HEK293T (cell line): Measurements from ENCODE around the gene COQ8A.

Source experiments
- CTCF ChIA-PET: fragments of 350-600 bp; formaldehyde crosslinking; extraction: SDS; loops from one replicate; lab custom pipeline; 2021; ENCODE audit warnings: antibody characterized with exemption, inconsistent platforms; lab: Yijun Ruan, JAX
- POLR2A ChIA-PET: fragments of 350-600 bp; formaldehyde crosslinking; extraction: SDS; loops from one replicate; lab custom pipeline; 2020; ENCODE audit warnings: antibody characterized with exemption, inconsistent platforms; lab: Yijun Ruan, JAX
- DNase-seq: peaks from one replicate; pipeline ENCODE4 v3.0.0; 2012; ENCODE audit warnings: mixed read lengths; ENCODE audit errors: extremely low spot score
- ARNT ChIP-seq: fragments of 450-650 bp; IDR thresholded peaks from 2 replicates; pipeline ENCODE4 v1.6.1; 2017; ENCODE audit warnings: mild to moderate bottlenecking
- BHLHE40 ChIP-seq: fragments of 450-650 bp; IDR thresholded peaks from 2 replicates; pipeline ENCODE4 v1.6.1; 2016; ENCODE audit warnings: mild to moderate bottlenecking, moderate library complexity, borderline replicate concordance
- CTBP1 ChIP-seq: fragments of 450-650 bp; IDR thresholded peaks from 2 replicates; pipeline ENCODE4 v1.6.1; 2016; ENCODE audit warnings: borderline replicate concordance
- ELF4 ChIP-seq: fragments of 450-650 bp; IDR thresholded peaks from 2 replicates; pipeline ENCODE4 v1.6.1; 2017; ENCODE audit warnings: antibody characterized with exemption
- FOXA1 ChIP-seq: fragments of 450-650 bp; IDR thresholded peaks from 2 replicates; pipeline ENCODE4 v1.6.1; 2016; ENCODE audit warnings: mild to moderate bottlenecking
- FOXK2 ChIP-seq: fragments of 450-650 bp; IDR thresholded peaks from 2 replicates; pipeline ENCODE4 v1.6.1; 2016; ENCODE audit warnings: mild to moderate bottlenecking
- FOXM1 ChIP-seq: fragments of 450-650 bp; IDR thresholded peaks from 2 replicates; pipeline ENCODE4 v1.6.1; 2017; ENCODE audit warnings: mild to moderate bottlenecking, borderline replicate concordance
- HDGF ChIP-seq: fragments of 450-650 bp; IDR thresholded peaks from 2 replicates; pipeline ENCODE4 v1.6.1; 2017; ENCODE audit warnings: antibody characterized with exemption, borderline replicate concordance
- L3MBTL2 ChIP-seq: fragments of 450-650 bp; conservative IDR thresholded peaks from 2 replicates; pipeline ENCODE4 v1.6.1; 2016; ENCODE audit warnings: mild to moderate bottlenecking
- LEF1 ChIP-seq: fragments of 450-650 bp; IDR thresholded peaks from 2 replicates; pipeline ENCODE4 v1.6.1; 2017; ENCODE audit warnings: mild to moderate bottlenecking, borderline replicate concordance
- NFRKB ChIP-seq: fragments of 450-650 bp; IDR thresholded peaks from 2 replicates; pipeline ENCODE4 v1.6.1; 2016; ENCODE audit warnings: mild to moderate bottlenecking, moderate library complexity
- SP1 ChIP-seq: fragments of 450-650 bp; IDR thresholded peaks from 2 replicates; pipeline ENCODE4 v1.6.1; 2017
- SUZ12 ChIP-seq: fragments of 450-650 bp; IDR thresholded peaks from 2 replicates; pipeline ENCODE4 v1.6.1; 2016; ENCODE audit warnings: mild to moderate bottlenecking
- TARDBP ChIP-seq: fragments of 450-650 bp; IDR thresholded peaks from 2 replicates; pipeline ENCODE4 v1.6.1; 2016
- ZNF384 ChIP-seq: fragments of 450-650 bp; IDR thresholded peaks from 2 replicates; pipeline ENCODE4 v1.6.1; 2016
- TF ChIP-seq, protein P1 (sequence below): fragments of 450-650 bp; IDR thresholded peaks from 2 replicates; pipeline ENCODE4 v1.6.1; 2016

Gene COQ8A

DNA sequence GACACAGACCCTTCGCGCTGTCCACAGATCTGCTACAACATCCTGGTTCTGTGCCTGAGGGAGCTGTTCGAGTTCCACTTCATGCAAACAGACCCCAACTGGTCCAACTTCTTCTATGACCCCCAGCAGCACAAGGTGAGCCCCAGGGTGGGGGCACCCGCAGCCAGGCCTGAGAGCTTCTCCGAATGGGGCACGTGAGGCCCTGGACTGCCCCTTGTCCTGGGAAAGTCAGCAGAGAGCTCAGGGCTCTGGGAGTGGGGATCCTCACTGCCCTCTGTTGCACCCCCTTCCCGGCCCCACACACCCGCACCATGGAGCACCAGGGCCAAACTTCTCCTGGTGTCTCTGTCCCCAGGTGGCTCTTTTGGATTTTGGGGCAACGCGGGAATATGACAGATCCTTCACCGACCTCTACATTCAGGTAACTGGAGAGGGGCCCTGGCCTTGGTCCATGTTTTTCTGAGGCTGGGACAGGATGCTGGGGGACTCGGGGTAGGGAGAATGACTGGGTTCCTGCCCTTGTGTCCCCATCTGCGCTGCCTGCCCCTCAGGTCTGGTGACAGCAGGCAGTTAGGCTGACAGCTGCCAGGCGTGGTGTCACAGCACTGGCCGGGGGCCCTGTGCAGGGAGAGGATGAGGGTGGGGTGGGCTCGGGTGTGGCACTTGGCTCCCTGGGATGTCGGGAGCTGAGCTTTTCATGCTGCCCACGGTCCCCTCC, 44.6 kb downstream of the COQ8A start:
- DNase-seq: no peak
- POLR2A ChIA-PET: interaction anchor here (0.6 kb wide), 1 partner anchor 44 kb away, joined by 3 read pairs; the partner anchor contains the start of gene COQ8A
- TF ChIP-seq FOXM1 (no peak), SP1 (no peak), FOXK2 (no peak), CTBP1 (no peak), TARDBP (no peak), LEF1 (no peak), ZNF384 (no peak), FOXA1 (no peak), NFRKB (no peak), BHLHE40 (no peak), SUZ12 (no peak), ELF4 (no peak), ARNT (no peak), L3MBTL2 (no peak), HDGF (no peak)
- TF ChIP-seq, protein P1, sequence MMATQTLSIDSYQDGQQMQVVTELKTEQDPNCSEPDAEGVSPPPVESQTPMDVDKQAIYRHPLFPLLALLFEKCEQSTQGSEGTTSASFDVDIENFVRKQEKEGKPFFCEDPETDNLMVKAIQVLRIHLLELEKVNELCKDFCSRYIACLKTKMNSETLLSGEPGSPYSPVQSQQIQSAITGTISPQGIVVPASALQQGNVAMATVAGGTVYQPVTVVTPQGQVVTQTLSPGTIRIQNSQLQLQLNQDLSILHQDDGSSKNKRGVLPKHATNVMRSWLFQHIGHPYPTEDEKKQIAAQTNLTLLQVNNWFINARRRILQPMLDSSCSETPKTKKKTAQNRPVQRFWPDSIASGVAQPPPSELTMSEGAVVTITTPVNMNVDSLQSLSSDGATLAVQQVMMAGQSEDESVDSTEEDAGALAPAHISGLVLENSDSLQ: no peak
- CTCF ChIA-PET: interaction anchor here (0.6 to 0.9 kb wide), 2 partner anchors 9 to 351 kb away, joined by 3 read pairs; no protein-coding TSS in a partner anchor

GRCh38 chr1:226985239-226985838, 45.2 kb downstream of the COQ8A start:
- CTCF ChIA-PET: no interaction called here
- TF ChIP-seq ZNF384: no peak
- no peak for TF ChIP-seq FOXK2
- TF ChIP-seq LEF1: no peak
- TF ChIP-seq HDGF: no peak
- TF ChIP-seq SUZ12: no peak
- no peak for TF ChIP-seq L3MBTL2
- no peak for TF ChIP-seq BHLHE40
- TF ChIP-seq NFRKB: no peak
- no peak for TF ChIP-seq ARNT
- no peak for TF ChIP-seq FOXA1
- no peak for TF ChIP-seq ELF4
- no peak for TF ChIP-seq FOXM1
- TF ChIP-seq SP1: no peak
- TF ChIP-seq CTBP1: no peak
- no peak for TF ChIP-seq TARDBP
- TF ChIP-seq, protein P1: no peak
- POLR2A ChIA-PET: interaction anchor here (1.4 kb wide), 1 partner anchor 10 kb away, joined by 3 read pairs; no protein-coding TSS in a partner anchor

DNA sequence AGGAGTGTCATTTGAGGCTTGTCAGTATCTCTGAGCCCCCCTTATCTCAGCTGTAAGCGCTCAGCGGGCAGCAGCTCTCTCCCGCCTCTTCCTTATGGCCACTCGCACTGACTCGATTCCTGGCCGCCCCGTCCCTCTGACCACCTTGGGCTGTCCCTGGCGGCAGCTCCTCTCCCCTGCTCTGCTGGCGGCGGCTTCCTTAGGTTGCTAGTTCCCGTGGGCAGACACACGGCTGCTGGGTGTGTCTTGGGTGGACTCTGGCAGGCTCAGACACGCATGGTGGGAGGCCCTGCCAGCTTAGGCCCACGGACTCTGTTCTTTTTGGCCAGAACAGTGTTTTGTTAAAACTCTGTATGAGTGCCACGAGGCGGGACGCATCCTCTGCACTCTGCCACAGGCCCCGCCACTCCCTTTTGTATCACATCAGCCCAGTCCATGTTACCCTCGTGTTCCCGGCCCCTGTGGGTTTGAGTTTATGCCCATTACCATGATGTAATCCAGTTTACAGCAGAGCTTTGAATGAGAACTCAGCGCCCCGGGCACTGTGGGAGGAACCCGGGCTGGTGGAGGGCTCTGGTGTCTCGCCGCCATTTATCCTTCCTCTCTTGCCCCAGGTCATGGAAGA, 45.9 kb downstream of the COQ8A start:
- ChIA-PET POLR2A (interaction anchor here (1.4 kb wide), 1 partner anchor 10 kb away, joined by 3 read pairs; no protein-coding TSS in a partner anchor), CTCF (no interaction called here)
- TF ChIP-seq CTBP1: no peak
- TF ChIP-seq L3MBTL2: no peak
- no peak for TF ChIP-seq ELF4
- no peak for TF ChIP-seq FOXK2
- no peak for TF ChIP-seq LEF1
- TF ChIP-seq NFRKB: no peak
- no peak for TF ChIP-seq ZNF384
- TF ChIP-seq, protein P1: no peak
- no peak for DNase-seq

More at GRCh38 chr1:226985239-226985838, 45.2 kb downstream of the COQ8A start:
- DNase-seq: no peak

- no peak for DNase-seq
- CTCF ChIA-PET: no interaction called here
- TF ChIP-seq SP1 (no peak), CTBP1 (no peak), ZNF384 (no peak), FOXA1 (no peak), FOXK2 (no peak), FOXM1 (no peak), L3MBTL2 (no peak), LEF1 (no peak), SUZ12 (no peak)
- TF ChIP-seq, protein P1: no peak
- POLR2A ChIA-PET: interaction anchor here (1.4 kb wide), 1 partner anchor 9 kb away, joined by 3 read pairs; no protein-coding TSS in a partner anchor
Measured at GRCh38 chr1:226986496-226987178, 46.5 kb downstream of the COQ8A start.

- POLR2A ChIA-PET: no interaction called here
- TF ChIP-seq CTBP1 (no peak), FOXK2 (no peak), TARDBP (no peak), ELF4 (no peak), FOXA1 (no peak), ARNT (no peak), L3MBTL2 (no peak), ZNF384 (no peak), HDGF (no peak), NFRKB (no peak), BHLHE40 (no peak), FOXM1 (no peak), SUZ12 (no peak), SP1 (no peak), LEF1 (no peak)
- TF ChIP-seq, protein P1: no peak
- no peak for DNase-seq
- CTCF ChIA-PET: no interaction called here
Measured at GRCh38 chr1:226987179-226987536, 47.1 kb downstream of the COQ8A start.
